WTC11 (cell line): ENCODE data around the gene TMEM252. TPM values are rescaled to one million over a fixed set of nuclear protein-coding genes. Genes with fewer than 3 reads are reported as not detected.

ENCODE experiments used
- ATAC-seq: fragments of 200-7000 bp; cut with Tn5 transposase; 2 replicates; pipeline ENCODE4 v1.10.0; 2021; ENCODE audit warnings: mild to moderate bottlenecking, moderate library complexity
- CTCF ChIA-PET: fragments of 300-600 bp; sonication (Branson Sonifier 250); formaldehyde crosslinking; loops from one replicate; lab custom pipeline; 2021; ENCODE audit warnings: antibody characterized with exemption; lab: Charles Lee
- POLR2A ChIA-PET: fragments of 350-600 bp; sonication (Branson Sonifier 250); formaldehyde crosslinking; loops from one replicate; lab custom pipeline; 2021; ENCODE audit warnings: antibody characterized with exemption; lab: Charles Lee
- DNase-seq: peaks from one replicate; pipeline ENCODE4 v3.0.0; 2021; ENCODE audit warnings: low spot score
- H3K27ac Mint-ChIP-seq: 2 replicates; pipeline ENCODE4 v1.8.0; 2021; ENCODE audit warnings: mixed read lengths
- H3K27me3 Mint-ChIP-seq: 2 replicates; pipeline ENCODE4 v1.8.0; 2021; ENCODE audit warnings: low read depth, mild to moderate bottlenecking, moderate library complexity, mixed read lengths
- H3K36me3 Mint-ChIP-seq: 2 replicates; pipeline ENCODE4 v1.8.0; 2021; ENCODE audit warnings: mixed read lengths
- H3K4me1 Mint-ChIP-seq: 2 replicates; pipeline ENCODE4 v1.8.0; 2022; ENCODE audit warnings: mixed read lengths
- H3K4me3 Mint-ChIP-seq: 2 replicates; pipeline ENCODE4 v1.8.0; 2021; ENCODE audit warnings: mild to moderate bottlenecking, moderate library complexity, mixed read lengths
- H3K9me3 Mint-ChIP-seq: 2 replicates; pipeline ENCODE4 v1.8.0; 2021; ENCODE audit warnings: mixed read lengths
- CREB1 ChIP-seq: sonication (generic); formaldehyde crosslinking; IDR thresholded peaks from 2 replicates; pipeline ENCODE4 v1.8.0; 2023; ENCODE audit warnings: mild to moderate bottlenecking, missing genetic modification reagents
- CTCF ChIP-seq: fragments of 200-600 bp; IDR thresholded peaks from 2 replicates; pipeline ENCODE4 v1.8.0; 2022; ENCODE audit warnings: antibody characterized with exemption
- FOXP1 ChIP-seq: sonication (generic); formaldehyde crosslinking; IDR thresholded peaks from 2 replicates; pipeline ENCODE4 v1.8.0; 2022; ENCODE audit warnings: missing genetic modification reagents, mild to moderate bottlenecking, moderate library complexity, borderline replicate concordance
- FOXP4 ChIP-seq: sonication (generic); formaldehyde crosslinking; IDR thresholded peaks from 2 replicates; pipeline ENCODE4 v1.8.0; 2022; ENCODE audit warnings: mild to moderate bottlenecking, missing genetic modification reagents
- IRF1 ChIP-seq: sonication (generic); formaldehyde crosslinking; IDR thresholded peaks from 2 replicates; pipeline ENCODE4 v1.8.0; 2023; ENCODE audit warnings: missing genetic modification reagents
- NFYB ChIP-seq: sonication (generic); formaldehyde crosslinking; conservative IDR thresholded peaks from 2 replicates; pipeline ENCODE4 v1.8.0; 2022; ENCODE audit warnings: low read depth, missing genetic modification reagents
- RELA ChIP-seq: sonication (generic); formaldehyde crosslinking; IDR thresholded peaks from 2 replicates; pipeline ENCODE4 v1.8.1; 2022; ENCODE audit warnings: missing genetic modification reagents, mild to moderate bottlenecking, borderline replicate concordance
- TCF7 ChIP-seq: sonication (generic); formaldehyde crosslinking; IDR thresholded peaks from 2 replicates; pipeline ENCODE4 v1.8.0; 2022; ENCODE audit warnings: mild to moderate bottlenecking, low read depth, missing genetic modification reagents, moderate library complexity
- TP53 ChIP-seq: sonication (generic); formaldehyde crosslinking; IDR thresholded peaks from 2 replicates; pipeline ENCODE4 v1.8.1; 2023; ENCODE audit warnings: mild to moderate bottlenecking, missing genetic modification reagents
- ZBTB21 ChIP-seq: sonication (generic); formaldehyde crosslinking; IDR thresholded peaks from 2 replicates; pipeline ENCODE4 v1.8.1; 2023; ENCODE audit warnings: mild to moderate bottlenecking, missing genetic modification reagents, borderline replicate concordance
- ZNF138 ChIP-seq: sonication (generic); formaldehyde crosslinking; conservative IDR thresholded peaks from 2 replicates; pipeline ENCODE4 v1.8.1; 2022; ENCODE audit warnings: mild to moderate bottlenecking, moderate library complexity, missing genetic modification reagents
- ZNF317 ChIP-seq: sonication (generic); formaldehyde crosslinking; IDR thresholded peaks from 2 replicates; pipeline ENCODE4 v1.8.1; 2023; ENCODE audit warnings: low read depth, mild to moderate bottlenecking, moderate library complexity, missing genetic modification reagents, borderline replicate concordance
- ZNF396 ChIP-seq: fragments of 250-450 bp; sonication (Bioruptor Pico); IDR thresholded peaks from 2 replicates; pipeline ENCODE4 v1.8.0; 2021; ENCODE audit warnings: mild to moderate bottlenecking, moderate library complexity, borderline replicate concordance
- ZNF416 ChIP-seq: fragments of 250-450 bp; sonication (Bioruptor Pico); IDR thresholded peaks from 2 replicates; pipeline ENCODE4 v1.9.0; 2021; ENCODE audit warnings: mild to moderate bottlenecking, inconsistent platforms
- ZNF532 ChIP-seq: fragments of 250-450 bp; sonication (Bioruptor Pico); IDR thresholded peaks from 2 replicates; pipeline ENCODE4 v1.9.0; 2021; ENCODE audit warnings: mild to moderate bottlenecking, borderline replicate concordance
- ZNF671 ChIP-seq: fragments of 250-450 bp; sonication (Bioruptor Pico); IDR thresholded peaks from 2 replicates; pipeline ENCODE4 v1.8.0; 2021; ENCODE audit warnings: mild to moderate bottlenecking
- total RNA-seq: library from RNA; stranded (reverse); gene quantifications from 3 replicates; pipeline ENCODE4 v1.2.3, GENCODE V29; 2021
- TF ChIP-seq, protein P1 (sequence below): sonication (generic); formaldehyde crosslinking; IDR thresholded peaks from 2 replicates; pipeline ENCODE4 v1.8.0; 2022; ENCODE audit warnings: mild to moderate bottlenecking, missing genetic modification reagents
- TF ChIP-seq, protein P2 (sequence below): sonication (generic); formaldehyde crosslinking; IDR thresholded peaks from 2 replicates; pipeline ENCODE4 v1.8.1; 2022; ENCODE audit warnings: missing genetic modification reagents, borderline replicate concordance
- TF ChIP-seq, protein P3 (sequence below): sonication (generic); formaldehyde crosslinking; IDR thresholded peaks from 2 replicates; pipeline ENCODE4 v1.8.0; 2022; ENCODE audit warnings: mild to moderate bottlenecking, missing genetic modification reagents

TMEM252 gene
- total RNA-seq, 1 experiment from 2014 or later = not detected

DNA sequence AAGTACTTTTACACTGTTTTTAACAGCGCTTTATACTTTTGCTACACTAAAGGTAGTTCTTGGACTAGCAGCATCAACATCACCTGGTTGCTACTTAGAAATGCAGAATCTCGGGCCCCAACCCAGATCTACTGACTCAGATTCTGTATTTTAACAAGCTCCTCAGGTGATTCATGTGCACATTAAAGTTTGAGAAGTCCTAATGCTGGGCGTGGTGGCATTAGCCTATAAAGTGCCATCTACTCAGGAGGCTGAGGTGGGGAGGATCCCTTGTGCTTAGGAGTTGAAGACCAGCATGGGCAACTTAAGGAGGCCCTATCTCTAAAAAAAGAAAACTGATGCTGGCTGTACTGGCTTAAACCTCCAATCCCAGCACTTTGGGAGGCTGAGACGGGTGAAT lies 26.7 kb downstream of the TMEM252 start (continued):
- TF ChIP-seq FOXP4 (CRISPR knock-in tag) (no peak), TCF7 (no peak), ZNF532 (CRISPR knock-in tag) (no peak), IRF1 (CRISPR knock-in tag) (no peak), RELA (CRISPR knock-in tag) (no peak), ZNF416 (CRISPR knock-in tag) (no peak), NFYB (CRISPR knock-in tag) (no peak), CTCF (no peak)
- TF ChIP-seq, protein P1, sequence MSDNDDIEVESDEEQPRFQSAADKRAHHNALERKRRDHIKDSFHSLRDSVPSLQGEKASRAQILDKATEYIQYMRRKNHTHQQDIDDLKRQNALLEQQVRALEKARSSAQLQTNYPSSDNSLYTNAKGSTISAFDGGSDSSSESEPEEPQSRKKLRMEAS (CRISPR knock-in tag) = no peak
- TF ChIP-seq, protein P2, sequence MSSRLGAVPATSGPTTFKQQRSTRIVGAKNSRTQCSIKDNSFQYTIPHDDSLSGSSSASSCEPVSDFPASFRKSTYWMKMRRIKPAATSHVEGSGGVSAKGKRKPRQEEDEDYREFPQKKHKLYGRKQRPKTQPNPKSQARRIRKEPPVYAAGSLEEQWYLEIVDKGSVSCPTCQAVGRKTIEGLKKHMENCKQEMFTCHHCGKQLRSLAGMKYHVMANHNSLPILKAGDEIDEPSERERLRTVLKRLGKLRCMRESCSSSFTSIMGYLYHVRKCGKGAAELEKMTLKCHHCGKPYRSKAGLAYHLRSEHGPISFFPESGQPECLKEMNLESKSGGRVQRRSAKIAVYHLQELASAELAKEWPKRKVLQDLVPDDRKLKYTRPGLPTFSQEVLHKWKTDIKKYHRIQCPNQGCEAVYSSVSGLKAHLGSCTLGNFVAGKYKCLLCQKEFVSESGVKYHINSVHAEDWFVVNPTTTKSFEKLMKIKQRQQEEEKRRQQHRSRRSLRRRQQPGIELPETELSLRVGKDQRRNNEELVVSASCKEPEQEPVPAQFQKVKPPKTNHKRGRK (CRISPR knock-in tag) = no peak

- no peak for DNase-seq
- Mint-ChIP-seq H3K36me3 (peaks cover 4% of the 10 kb centered on the region), H3K4me1 (peaks cover 16% of the 10 kb centered on the region), H3K4me3 (no peak overlapping the region), H3K27ac (no peak overlapping the region), H3K9me3 (peaks cover 10% of the 10 kb centered on the region), H3K27me3 (peaks cover 99% of the 10 kb centered on the region)
- no peak for ATAC-seq
- ChIA-PET POLR2A (no interaction called here), CTCF (no interaction called here)
- TF ChIP-seq ZNF396 (CRISPR knock-in tag) (no peak), ZNF416 (CRISPR knock-in tag) (no peak), TP53 (CRISPR knock-in tag) (no peak), RELA (CRISPR knock-in tag) (no peak), ZBTB21 (CRISPR knock-in tag) (no peak), TCF7 (no peak), FOXP1 (CRISPR knock-in tag) (no peak), ZNF138 (CRISPR knock-in tag) (no peak), ZNF671 (CRISPR knock-in tag) (no peak), ZNF317 (no peak), CREB1 (no peak), FOXP4 (CRISPR knock-in tag) (no peak)
- TF ChIP-seq, protein P3, sequence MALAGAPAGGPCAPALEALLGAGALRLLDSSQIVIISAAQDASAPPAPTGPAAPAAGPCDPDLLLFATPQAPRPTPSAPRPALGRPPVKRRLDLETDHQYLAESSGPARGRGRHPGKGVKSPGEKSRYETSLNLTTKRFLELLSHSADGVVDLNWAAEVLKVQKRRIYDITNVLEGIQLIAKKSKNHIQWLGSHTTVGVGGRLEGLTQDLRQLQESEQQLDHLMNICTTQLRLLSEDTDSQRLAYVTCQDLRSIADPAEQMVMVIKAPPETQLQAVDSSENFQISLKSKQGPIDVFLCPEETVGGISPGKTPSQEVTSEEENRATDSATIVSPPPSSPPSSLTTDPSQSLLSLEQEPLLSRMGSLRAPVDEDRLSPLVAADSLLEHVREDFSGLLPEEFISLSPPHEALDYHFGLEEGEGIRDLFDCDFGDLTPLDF (CRISPR knock-in tag) = no peak
Measured at GRCh38 chr9:68513385-68513784, 27.3 kb downstream of the TMEM252 start.
